ENCODE data around the gene TMC5.

TMC5 gene

GRCh38 chr16:19490619-19491018 lies 72.9 kb downstream of the TMC5 start:
- Histone ChIP-seq H3K27me3 (ENCODE audit: control insufficient read depth, insufficient read depth, low read length) (peaks cover 6% of the 10 kb centered on the region), H3K4me1 (ENCODE audit: control insufficient read depth, insufficient read depth, low read length) (no peaks in the 10 kb centered on the region), H3K4me3 (ENCODE audit: low read length) (no peak overlapping the region), H3K9me3 (replicated peaks; ENCODE audit: low read length) (no peaks in the 10 kb centered on the region), H3K36me3 (ENCODE audit: insufficient read depth, low read length) (no peaks in the 10 kb centered on the region), H3K9ac (ENCODE audit: low read depth, low read length) (no peak overlapping the region), H3K4me2 (ENCODE audit: low read length) (no peak overlapping the region)

- no peak overlapping the region for H3K9ac ChIP-seq (ENCODE audit: low read depth, low read length)
- no peaks in the 10 kb centered on the region for H3K4me1 ChIP-seq (ENCODE audit: control insufficient read depth, insufficient read depth, low read length)
- peaks cover 13% of the 10 kb centered on the region for H3K36me3 ChIP-seq (ENCODE audit: insufficient read depth, low read length)
- H3K9me3 ChIP-seq (replicated peaks; ENCODE audit: low read length), result no peaks in the 10 kb centered on the region
- no peak overlapping the region for H3K4me3 ChIP-seq (ENCODE audit: low read length)
- no peak overlapping the region for H3K4me2 ChIP-seq (ENCODE audit: low read length)
- no peaks in the 10 kb centered on the region for H3K27me3 ChIP-seq (ENCODE audit: control insufficient read depth, insufficient read depth, low read length)
Measured at GRCh38 chr16:19497176-19497575, 79.5 kb downstream of the TMC5 start.

- Histone ChIP-seq H3K4me3 (ENCODE audit: low read length) (no peak overlapping the region), H3K4me1 (ENCODE audit: control insufficient read depth, insufficient read depth, low read length) (no peaks in the 10 kb centered on the region), H3K36me3 (ENCODE audit: insufficient read depth, low read length) (peaks cover 29% of the 10 kb centered on the region), H3K9me3 (replicated peaks; ENCODE audit: low read length) (no peaks in the 10 kb centered on the region), H3K4me2 (ENCODE audit: low read length) (no peak overlapping the region), H3K9ac (ENCODE audit: low read depth, low read length) (no peak overlapping the region), H3K27me3 (ENCODE audit: control insufficient read depth, insufficient read depth, low read length) (no peaks in the 10 kb centered on the region)
Measured at GRCh38 chr16:19499006-19499405, 81.3 kb downstream of the TMC5 start.

DNA sequence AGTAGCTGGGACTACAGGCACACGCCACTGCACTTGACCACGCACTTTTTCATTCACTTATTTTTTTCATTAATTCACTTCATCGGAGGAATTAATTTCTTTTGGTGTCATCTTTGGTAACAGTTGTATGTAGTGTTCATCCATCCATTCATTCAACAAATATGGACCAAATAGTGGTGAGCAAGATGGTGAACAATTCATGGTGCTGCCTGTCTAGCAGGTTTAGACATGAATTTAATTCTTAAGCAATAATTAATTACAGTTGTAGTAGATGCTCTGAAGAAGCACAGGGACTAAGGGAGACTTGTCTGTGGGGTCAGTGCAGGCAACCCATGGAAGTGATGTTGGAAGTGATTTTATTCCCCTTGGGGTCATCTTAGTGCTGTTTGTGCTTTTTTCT lies 81.8 kb downstream of the TMC5 start:
- no peaks in the 10 kb centered on the region for H3K9me3 ChIP-seq (replicated peaks; ENCODE audit: low read length)
- H3K27me3 ChIP-seq (ENCODE audit: control insufficient read depth, insufficient read depth, low read length), result no peaks in the 10 kb centered on the region
- H3K36me3 ChIP-seq (ENCODE audit: insufficient read depth, low read length), result peaks cover 34% of the 10 kb centered on the region
- no peak overlapping the region for H3K9ac ChIP-seq (ENCODE audit: low read depth, low read length)
- H3K4me1 ChIP-seq (ENCODE audit: control insufficient read depth, insufficient read depth, low read length), result no peaks in the 10 kb centered on the region
- no peak overlapping the region for H3K4me3 ChIP-seq (ENCODE audit: low read length)
- H3K4me2 ChIP-seq (ENCODE audit: low read length), result no peak overlapping the region

- H3K9me3 ChIP-seq (replicated peaks; ENCODE audit: low read length), result no peaks in the 10 kb centered on the region
- H3K4me3 ChIP-seq (ENCODE audit: low read length), result no peak overlapping the region
- H3K9ac ChIP-seq (ENCODE audit: low read depth, low read length), result no peak overlapping the region
- H3K4me2 ChIP-seq (ENCODE audit: low read length), result no peak overlapping the region
- peaks cover 11% of the 10 kb centered on the region for H3K4me1 ChIP-seq (ENCODE audit: control insufficient read depth, insufficient read depth, low read length)
- H3K36me3 ChIP-seq (ENCODE audit: insufficient read depth, low read length), result peaks cover 45% of the 10 kb centered on the region
- no peaks in the 10 kb centered on the region for H3K27me3 ChIP-seq (ENCODE audit: control insufficient read depth, insufficient read depth, low read length)
Measured at GRCh38 chr16:19502395-19503131, 84.9 kb downstream of the TMC5 start.

GRCh38 chr16:19503461-19504075 lies 85.9 kb downstream of the TMC5 start:
- H3K9me3 ChIP-seq (replicated peaks; ENCODE audit: low read length), result no peaks in the 10 kb centered on the region
- peaks cover 11% of the 10 kb centered on the region for H3K4me1 ChIP-seq (ENCODE audit: control insufficient read depth, insufficient read depth, low read length)
- H3K27me3 ChIP-seq (ENCODE audit: control insufficient read depth, insufficient read depth, low read length), result no peaks in the 10 kb centered on the region
- H3K9ac ChIP-seq (ENCODE audit: low read depth, low read length), result no peak overlapping the region
- H3K4me2 ChIP-seq (ENCODE audit: low read length), result no peak overlapping the region
- no peak overlapping the region for H3K4me3 ChIP-seq (ENCODE audit: low read length)
- peaks cover 45% of the 10 kb centered on the region for H3K36me3 ChIP-seq (ENCODE audit: insufficient read depth, low read length)

- Histone ChIP-seq H3K36me3 (ENCODE audit: insufficient read depth, low read length) (peaks cover 49% of the 10 kb centered on the region), H3K27me3 (ENCODE audit: control insufficient read depth, insufficient read depth, low read length) (no peaks in the 10 kb centered on the region), H3K4me1 (ENCODE audit: control insufficient read depth, insufficient read depth, low read length) (peaks cover 11% of the 10 kb centered on the region), H3K4me3 (ENCODE audit: low read length) (no peak overlapping the region), H3K9me3 (replicated peaks; ENCODE audit: low read length) (no peaks in the 10 kb centered on the region), H3K9ac (ENCODE audit: low read depth, low read length) (no peak overlapping the region), H3K4me2 (ENCODE audit: low read length) (no peak overlapping the region)
Measured at GRCh38 chr16:19505600-19506303, 88.1 kb downstream of the TMC5 start.

DNA sequence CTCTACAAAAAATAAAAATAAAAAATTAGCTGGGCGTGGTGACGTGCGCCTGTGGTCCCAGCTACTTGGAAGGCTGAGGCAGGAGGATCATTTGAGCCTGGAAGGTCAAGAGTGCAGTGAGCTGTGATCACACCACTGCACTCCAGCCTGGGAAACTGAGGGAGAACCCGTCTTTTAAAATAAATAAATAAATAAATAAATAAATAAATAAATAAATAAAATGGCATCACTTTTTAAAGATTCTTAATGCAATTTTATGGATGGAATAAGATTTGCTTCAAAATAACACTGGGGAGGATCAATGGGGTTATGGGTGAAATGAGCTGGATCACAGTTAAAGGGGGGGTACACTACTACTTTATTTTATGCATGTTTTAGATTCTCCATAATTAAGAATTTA lies 89.3 kb downstream of the TMC5 start:
- Histone ChIP-seq H3K9ac (ENCODE audit: low read depth, low read length) (no peak overlapping the region), H3K9me3 (replicated peaks; ENCODE audit: low read length) (no peaks in the 10 kb centered on the region), H3K27me3 (ENCODE audit: control insufficient read depth, insufficient read depth, low read length) (no peaks in the 10 kb centered on the region), H3K4me2 (ENCODE audit: low read length) (no peak overlapping the region), H3K4me3 (ENCODE audit: low read length) (no peak overlapping the region), H3K4me1 (ENCODE audit: control insufficient read depth, insufficient read depth, low read length) (peaks cover 11% of the 10 kb centered on the region), H3K36me3 (ENCODE audit: insufficient read depth, low read length) (peaks cover 42% of the 10 kb centered on the region)

GRCh38 chr16:19507867-19508266 lies 90.2 kb downstream of the TMC5 start:
- H3K4me3 ChIP-seq (ENCODE audit: low read length), result no peak overlapping the region
- H3K9me3 ChIP-seq (replicated peaks; ENCODE audit: low read length), result no peaks in the 10 kb centered on the region
- peaks cover 11% of the 10 kb centered on the region for H3K4me1 ChIP-seq (ENCODE audit: control insufficient read depth, insufficient read depth, low read length)
- no peak overlapping the region for H3K4me2 ChIP-seq (ENCODE audit: low read length)
- no peak overlapping the region for H3K9ac ChIP-seq (ENCODE audit: low read depth, low read length)
- peaks cover 35% of the 10 kb centered on the region for H3K36me3 ChIP-seq (ENCODE audit: insufficient read depth, low read length)
- no peaks in the 10 kb centered on the region for H3K27me3 ChIP-seq (ENCODE audit: control insufficient read depth, insufficient read depth, low read length)

- Histone ChIP-seq H3K27me3 (ENCODE audit: control insufficient read depth, insufficient read depth, low read length) (no peaks in the 10 kb centered on the region), H3K9ac (ENCODE audit: low read depth, low read length) (no peak overlapping the region), H3K4me1 (ENCODE audit: control insufficient read depth, insufficient read depth, low read length) (peaks cover 6% of the 10 kb centered on the region), H3K36me3 (ENCODE audit: insufficient read depth, low read length) (peaks cover 27% of the 10 kb centered on the region), H3K4me2 (ENCODE audit: low read length) (no peak overlapping the region), H3K9me3 (replicated peaks; ENCODE audit: low read length) (no peaks in the 10 kb centered on the region), H3K4me3 (ENCODE audit: low read length) (no peak overlapping the region)
Measured at GRCh38 chr16:19512297-19512696, 94.6 kb downstream of the TMC5 start.

GRCh38 chr16:19513377-19514053 lies 95.8 kb downstream of the TMC5 start:
- H3K4me2 ChIP-seq (ENCODE audit: low read length), result no peak overlapping the region
- H3K4me3 ChIP-seq (ENCODE audit: low read length), result no peak overlapping the region
- no peak overlapping the region for H3K9ac ChIP-seq (ENCODE audit: low read depth, low read length)
- H3K9me3 ChIP-seq (replicated peaks; ENCODE audit: low read length), result no peaks in the 10 kb centered on the region
- H3K27me3 ChIP-seq (ENCODE audit: control insufficient read depth, insufficient read depth, low read length), result no peaks in the 10 kb centered on the region
- peaks cover 12% of the 10 kb centered on the region for H3K4me1 ChIP-seq (ENCODE audit: control insufficient read depth, insufficient read depth, low read length)
- H3K36me3 ChIP-seq (ENCODE audit: insufficient read depth, low read length), result peaks cover 25% of the 10 kb centered on the region

All from skeletal muscle satellite cell (primary cell).